Thymus (tissue), 14 donors: ENCODE data around the gene IL1RAPL2. TPM values are rescaled to one million over a fixed set of nuclear protein-coding genes. Genes with fewer than 3 reads are reported as not detected.
"Not testable (repeated sequence)": the region's sequence is repeated elsewhere in the genome, so short reads cannot be mapped to it uniquely, and the experiment has no call there.

Experiments
- DNase-seq, 9 donors: peaks; one replicate each; pipeline ENCODE4 v3.0.0-alpha.2; 2013; ENCODE audit warnings: low spot score in 9 of 9, low read depth in 6 of 9, missing footprints in 1 of 9
- H3K27ac ChIP-seq, 2 donors: one replicate each; pipeline ENCODE4 v1.5.1; 2013; ENCODE audit warnings: control low read depth in 1 of 2, low read depth in 1 of 2, low read length in 1 of 2, mild to moderate bottlenecking in 1 of 2, moderate library complexity in 1 of 2
- H3K27me3 ChIP-seq, 2 donors: one replicate each; pipeline ENCODE4 v1.5.1; 2013; ENCODE audit warnings: low read length in 1 of 2; ENCODE audit not compliant: control insufficient read depth in 2 of 2, insufficient read depth in 1 of 2
- H3K36me3 ChIP-seq, 2 donors: one replicate each; pipeline ENCODE4 v1.5.1; 2013; ENCODE audit warnings: low read length in 1 of 2, mild to moderate bottlenecking in 1 of 2, moderate library complexity in 1 of 2; ENCODE audit not compliant: control insufficient read depth in 2 of 2, insufficient read depth in 2 of 2
- H3K4me1 ChIP-seq, 2 donors: one replicate each; pipeline ENCODE4 v1.5.1; 2013; ENCODE audit warnings: low read length in 2 of 2; ENCODE audit not compliant: control insufficient read depth in 2 of 2, insufficient read depth in 2 of 2
- H3K4me3 ChIP-seq, 2 donors: one replicate each; pipeline ENCODE4 v1.5.1; 2013; ENCODE audit warnings: low read length in 2 of 2, control low read depth in 1 of 2, mild to moderate bottlenecking in 1 of 2
- H3K9me3 ChIP-seq, 2 donors: one replicate each; pipeline ENCODE4 v1.5.1; 2013; ENCODE audit warnings: low read length in 1 of 2, mild to moderate bottlenecking in 1 of 2; ENCODE audit not compliant: control insufficient read depth in 2 of 2, insufficient read depth in 1 of 2
- WGBS: extraction: QIAGEN DNeasy Blood & Tissue Kit; methylation state at CpG from one replicate; pipeline ENCODE4 v1.1.7; 2013; 5-methylcytosine and 5-hydroxymethylcytosine counted together
- long read RNA-seq, 10 donors: transcript quantifications; one replicate each; lab custom pipeline, GENCODE V29; 2026
- polyA plus RNA-seq: library from polyadenylated mRNA; stranded (reverse); fragments of 200-250 nt; gene quantifications from one replicate; pipeline ENCODE4 v1.2.3, GENCODE V29; 2013
- total RNA-seq: library from RNA; stranded (reverse); fragments of 120-200 nt; gene quantifications from one replicate; pipeline ENCODE4 v1.2.4, GENCODE V29; 2013
- donor health status: healthy.

IL1RAPL2 gene
- total RNA-seq (0.38 TPM), polyA plus RNA-seq (not detected)
- long read RNA-seq, donor 1, result 0 reads
- long read RNA-seq, donor 2, result 0 reads
- long read RNA-seq, donor 3, result 0 reads
- long read RNA-seq, donor 4, result 0 reads
- long read RNA-seq, donor 5, result 0 reads
- long read RNA-seq, donor 6, result 0 reads
- long read RNA-seq, donor 7, result 0 reads
- long read RNA-seq, donor 8, result 0 reads
- long read RNA-seq, donor 9, result 0 reads
- long read RNA-seq, donor 10, result 0 reads

DNA sequence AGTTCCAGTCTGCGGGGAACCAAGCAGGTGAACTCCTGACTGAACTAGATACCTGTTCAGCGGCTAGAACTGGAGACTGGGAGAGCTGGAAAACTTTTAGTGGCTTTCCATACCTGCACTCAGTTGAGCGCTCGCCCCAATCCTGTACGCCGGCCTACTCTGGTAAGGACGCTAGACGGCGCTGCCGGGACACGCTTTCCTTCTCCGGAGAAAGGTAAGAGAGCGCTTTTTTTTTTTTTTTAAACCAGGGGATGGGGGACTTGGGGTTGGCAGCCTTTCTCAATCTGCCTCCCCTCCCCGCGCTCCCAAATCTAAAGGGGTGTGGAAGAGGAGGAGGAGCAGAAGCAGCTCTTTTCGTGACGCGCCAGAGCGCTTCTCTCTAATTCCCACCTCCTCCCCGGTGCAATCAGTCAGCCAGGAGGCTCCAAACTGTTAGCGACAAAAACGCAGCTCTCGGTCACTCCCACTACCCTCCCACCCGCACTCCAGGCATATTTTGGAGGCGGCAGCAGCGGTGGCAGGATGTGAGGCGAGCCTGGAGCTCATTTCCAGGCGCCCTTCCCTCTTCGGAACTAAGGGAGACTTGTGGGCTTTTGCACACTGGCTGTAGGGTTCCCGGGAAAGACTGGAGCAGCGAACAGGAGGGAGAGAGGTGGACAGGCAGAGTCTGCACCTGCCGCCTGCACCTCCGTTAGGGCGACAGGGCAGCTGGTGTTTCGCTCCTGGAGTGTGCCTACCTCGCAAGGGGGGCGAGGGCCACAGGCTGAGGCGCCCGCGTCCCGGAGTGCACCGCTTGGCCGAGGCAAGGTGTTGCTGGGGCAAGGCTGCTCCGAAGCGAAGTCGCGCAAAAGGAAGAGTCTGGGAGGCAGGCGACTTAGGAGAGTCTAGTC is at the start of gene IL1RAPL2:
Gene IL1RAPL2 (plus strand): TSS at position 409 of the 890 bp plus-strand sequence.
- Histone ChIP-seq H3K27me3 (peaks cover 13 to 49% of the 10 kb centered on the region in 2 donors), H3K9me3 (no peaks in the 10 kb centered on the region), H3K4me3 (no peak within 1 kb of the TSS), H3K4me1 (no peaks in the 10 kb centered on the region), H3K36me3 (no peaks in the 10 kb centered on the region), H3K27ac (no peak within 1 kb of the TSS)
- no peak for DNase-seq
- WGBS, result 4% methylated on average over 48 of the region's 48 CpGs

DNA sequence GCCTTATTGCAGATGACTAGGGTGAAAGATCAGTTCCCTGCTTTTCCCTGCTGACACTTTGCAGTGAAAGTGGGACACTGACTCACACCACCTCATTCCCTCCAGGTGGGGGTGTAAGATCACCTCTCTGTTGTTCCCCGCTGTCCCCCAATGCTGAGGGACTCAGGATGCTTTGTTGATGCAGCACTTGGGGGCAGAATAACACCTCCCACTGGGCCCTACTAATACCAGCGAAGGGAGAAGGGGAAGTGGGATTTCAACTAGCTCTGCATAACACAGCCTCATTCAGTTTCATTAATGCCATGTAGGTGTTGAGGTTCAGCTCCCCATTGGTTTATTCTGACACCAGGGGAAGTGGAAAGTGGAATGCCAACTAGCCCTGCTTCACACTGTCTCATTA is 43.6 kb upstream of the IL1RAPL2 start:
- WGBS, result 42% methylated on average over 2 of the region's 2 CpGs
- Histone ChIP-seq H3K27ac (no peak overlapping the region), H3K4me1 (no peaks in the 10 kb centered on the region), H3K4me3 (no peak overlapping the region), H3K36me3 (no peaks in the 10 kb centered on the region), H3K27me3 (no peaks in the 10 kb centered on the region), H3K9me3 (no peaks in the 10 kb centered on the region)
- DNase-seq, result no peak

DNA sequence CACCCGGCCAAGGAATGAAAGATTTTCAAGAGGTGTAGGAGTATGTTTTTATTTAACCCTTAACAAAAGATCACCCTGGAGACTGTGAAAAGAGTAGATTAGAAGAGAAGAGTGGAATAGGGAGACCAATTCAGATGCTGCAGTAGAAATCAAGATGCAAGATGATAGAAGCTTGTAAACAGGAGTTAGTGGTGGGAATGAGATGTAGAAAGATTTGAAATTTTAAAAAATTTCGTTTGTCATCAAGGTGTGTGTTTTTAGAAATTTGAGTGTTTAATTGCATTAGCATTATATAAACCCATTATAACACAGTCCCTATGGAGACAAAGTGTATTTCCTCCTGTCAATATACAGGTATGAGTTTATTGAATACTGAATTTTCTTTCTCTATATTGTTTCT is 42.1 kb upstream of the IL1RAPL2 start:
- no peaks in the 10 kb centered on the region for H3K27me3 ChIP-seq
- H3K36me3 ChIP-seq, result no peaks in the 10 kb centered on the region
- H3K9me3 ChIP-seq, result no peaks in the 10 kb centered on the region
- no peak overlapping the region for H3K27ac ChIP-seq
- no peak for DNase-seq
- 84% methylated on average over 2 of the region's 2 CpGs for WGBS
- H3K4me3 ChIP-seq, result no peak overlapping the region
- no peaks in the 10 kb centered on the region for H3K4me1 ChIP-seq

DNA sequence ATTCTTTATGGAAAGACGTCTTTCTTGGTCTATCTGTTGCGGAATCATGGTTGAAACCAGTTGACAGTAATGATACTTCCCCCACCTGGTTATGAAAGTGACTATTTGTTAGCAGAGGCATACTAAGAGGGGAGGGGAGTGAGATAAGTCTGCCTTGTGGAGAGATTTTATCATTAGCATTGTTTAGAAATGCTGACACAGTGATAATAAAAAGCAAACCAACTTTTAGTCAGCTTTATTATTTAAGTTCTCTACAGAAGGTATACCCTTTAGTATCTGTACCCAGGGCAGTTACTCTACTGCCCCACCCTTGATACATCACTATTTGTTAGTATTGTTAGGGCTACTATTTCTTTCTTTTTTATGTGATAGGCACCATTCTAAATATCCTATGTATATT is 26.9 kb upstream of the IL1RAPL2 start:
- Histone ChIP-seq H3K4me1 (no peaks in the 10 kb centered on the region), H3K9me3 (no peaks in the 10 kb centered on the region), H3K4me3 (no peak overlapping the region), H3K27me3 (no peaks in the 10 kb centered on the region), H3K36me3 (no peaks in the 10 kb centered on the region), H3K27ac (no peak overlapping the region)
- DNase-seq, result no peak
- 97% methylated on average over 2 of the region's 2 CpGs for WGBS

DNA sequence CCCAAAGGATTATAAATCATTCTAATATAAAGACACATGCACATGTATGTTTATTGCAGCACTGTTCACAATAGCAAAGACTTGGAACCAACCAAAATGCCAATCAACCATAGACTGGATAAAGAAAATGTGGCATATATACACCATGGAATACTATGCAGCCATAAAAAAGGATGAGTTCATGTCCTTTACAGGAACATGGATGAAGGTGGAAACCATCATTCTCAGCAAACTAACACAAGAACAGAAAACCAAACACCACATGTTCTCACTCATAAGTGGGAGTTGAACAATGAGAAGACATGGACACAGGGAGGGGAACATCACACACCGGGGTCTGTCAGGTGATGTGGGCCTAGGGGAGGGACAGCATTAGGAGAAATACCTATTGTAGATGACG is 23.6 kb upstream of the IL1RAPL2 start:
- not testable (repeated sequence) for H3K36me3 ChIP-seq, H3K9me3 ChIP-seq, H3K27me3 ChIP-seq, H3K27ac ChIP-seq, H3K4me3 ChIP-seq, DNase-seq, H3K4me1 ChIP-seq
- WGBS, result 46% methylated on average over 2 of the region's 2 CpGs

DNA sequence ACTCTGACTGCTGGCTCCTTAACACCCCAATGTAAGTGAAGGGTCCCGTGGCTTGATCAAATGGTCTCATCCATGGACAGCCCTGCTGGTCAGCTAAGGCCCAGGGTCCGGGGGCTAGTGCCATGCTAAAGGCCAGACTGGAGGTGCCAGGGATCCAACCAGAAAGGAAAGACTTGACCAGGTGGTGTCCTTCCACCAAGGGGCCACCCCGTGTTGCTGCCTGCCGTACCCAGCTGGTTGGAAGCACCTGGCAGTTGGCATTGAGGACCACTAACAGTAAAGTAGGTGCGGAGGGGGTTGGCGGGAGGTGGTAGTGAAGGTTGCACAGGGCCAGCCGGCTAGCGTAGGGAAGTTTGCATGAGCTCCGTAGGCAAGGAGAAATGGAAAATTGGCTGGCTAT is 1.7 kb upstream of the IL1RAPL2 start:
- no peak for DNase-seq
- H3K4me1 ChIP-seq, result no peaks in the 10 kb centered on the region
- H3K4me3 ChIP-seq, result no peak overlapping the region
- no peak overlapping the region for H3K27ac ChIP-seq
- no peaks in the 10 kb centered on the region for H3K9me3 ChIP-seq
- H3K36me3 ChIP-seq, result no peaks in the 10 kb centered on the region
- H3K27me3 ChIP-seq, result peaks cover 13 to 49% of the 10 kb centered on the region in 2 donors
- WGBS, result 62% methylated on average over 9 of the region's 9 CpGs

DNA sequence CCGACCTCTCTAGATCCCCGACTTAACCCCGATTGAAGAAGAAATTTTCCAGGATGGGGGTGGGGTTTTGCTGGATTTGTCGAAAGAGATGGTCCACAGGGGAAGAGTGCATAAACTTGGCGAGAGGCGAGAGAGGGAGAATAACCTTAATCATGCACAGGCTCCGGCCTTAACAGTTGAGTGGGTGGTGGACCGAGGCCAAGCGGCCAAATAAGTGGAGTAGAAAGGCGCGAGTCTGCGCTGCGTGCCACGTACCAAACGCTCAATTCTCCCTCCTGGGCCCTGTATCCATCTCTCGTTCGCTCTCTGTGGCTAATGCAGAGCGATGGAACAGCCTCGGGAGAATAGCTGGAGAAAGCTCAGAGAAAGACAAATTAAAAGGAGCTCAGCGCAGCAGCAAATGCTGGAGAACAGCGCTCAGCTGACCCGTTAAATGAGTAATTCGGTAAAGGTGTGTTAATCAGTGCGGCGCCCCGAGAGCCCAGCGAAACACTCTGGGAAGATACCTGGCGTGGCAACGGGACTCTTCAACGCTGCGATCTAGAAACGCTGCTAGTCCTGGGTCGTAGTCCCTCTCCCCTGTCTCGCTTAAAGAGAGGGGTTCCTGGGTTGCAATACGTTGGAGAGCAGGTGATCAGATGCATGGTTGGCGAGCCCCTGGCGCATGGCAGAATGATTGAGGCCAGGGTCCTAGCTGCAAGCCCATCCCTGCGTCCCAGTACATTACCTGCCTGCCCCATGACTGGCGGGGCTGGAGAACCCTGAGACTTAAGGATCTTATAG is 887 bp upstream of the IL1RAPL2 start:
- Histone ChIP-seq H3K4me1 (no peaks in the 10 kb centered on the region), H3K4me3 (no peak overlapping the region), H3K27me3 (peaks cover 13 to 49% of the 10 kb centered on the region in 2 donors), H3K27ac (no peak overlapping the region), H3K9me3 (no peaks in the 10 kb centered on the region), H3K36me3 (no peaks in the 10 kb centered on the region)
- 8% methylated on average over 39 of the region's 39 CpGs for WGBS
- no peak for DNase-seq

DNA sequence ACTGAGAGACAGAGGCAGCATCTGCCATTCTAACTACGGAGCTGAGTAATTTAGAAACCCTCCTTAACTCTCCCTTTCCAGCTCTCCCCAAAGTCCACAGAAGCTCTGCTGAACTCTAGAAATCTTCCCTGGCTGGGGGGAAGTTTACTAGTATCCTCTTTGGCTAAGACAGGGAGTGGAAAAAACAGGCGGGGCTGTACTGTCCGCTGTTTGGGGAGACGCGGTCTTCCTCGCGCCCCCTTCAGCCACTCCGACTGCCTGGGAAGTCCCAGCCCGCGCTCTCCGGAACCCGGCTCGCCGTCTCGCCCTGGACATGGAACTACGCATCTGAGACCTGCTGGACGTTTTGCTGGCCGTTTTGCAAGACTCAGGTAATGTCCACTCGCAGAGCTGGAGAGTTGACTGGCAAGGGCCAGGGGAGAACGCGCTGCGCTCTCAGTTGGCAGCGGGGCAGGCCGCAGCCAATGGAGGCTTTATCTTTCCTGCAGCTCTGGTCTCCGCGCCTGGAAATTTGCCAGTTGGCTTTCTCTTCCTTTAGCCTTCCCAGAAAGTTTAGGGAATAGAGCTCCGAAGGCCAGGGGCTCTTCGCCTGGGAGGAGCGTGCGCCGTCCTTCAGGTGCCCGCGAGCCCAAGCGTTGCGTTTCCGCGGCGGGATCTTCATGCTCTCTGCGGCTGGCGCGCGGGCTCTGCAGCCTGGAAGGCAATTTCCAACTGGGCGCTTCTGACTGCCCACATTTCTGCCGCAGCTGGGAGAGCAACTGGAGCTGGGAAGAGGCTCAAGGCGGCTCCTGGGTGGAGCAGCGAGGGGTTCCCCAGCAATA is 892 bp downstream of the IL1RAPL2 start:
- no peak for DNase-seq
- Histone ChIP-seq H3K36me3 (no peaks in the 10 kb centered on the region), H3K27me3 (peaks cover 13 to 49% of the 10 kb centered on the region in 2 donors), H3K4me1 (no peaks in the 10 kb centered on the region), H3K4me3 (no peak overlapping the region), H3K9me3 (no peaks in the 10 kb centered on the region), H3K27ac (no peak overlapping the region)
- WGBS, result 5% methylated on average over 46 of the region's 46 CpGs
